ENCODE results near the gene FOXP4.

- TF ChIP-seq CTCF (conservative IDR thresholded peaks at IDR 0.05 in 1 of 2, IDR thresholded peaks at IDR 0.05 in 1 of 2; ENCODE audit: low read depth in 1 of 2, low read length in 2 of 2) = no peak
- TF ChIP-seq EZH2 (IDR thresholded peaks at IDR 0.05; ENCODE audit: low read length, missing control alignments) = no peak
These were observed 38.0 kb downstream of the FOXP4 start for GRCh38 chr6:41584205-41584604.

Data from fibroblast of lung (primary cell).